K562 (cell line): ENCODE measurements around the gene SLC10A3. TPM values are rescaled to one million over a fixed set of nuclear protein-coding genes. Genes with fewer than 3 reads are reported as not detected.

ENCODE experiments used
- CBFA2T2 ChIP-seq: fragments of 450-650 bp; conservative IDR thresholded peaks from 2 replicates; pipeline ENCODE4 v1.6.1; 2017; ENCODE audit warnings: mild to moderate bottlenecking
- CBX5 ChIP-seq: IDR thresholded peaks from 2 replicates; pipeline ENCODE4 v1.6.1; 2014; ENCODE audit warnings: low read depth, borderline replicate concordance
- COPS2 ChIP-seq: fragments of 450-650 bp; conservative IDR thresholded peaks from 2 replicates; pipeline ENCODE4 v1.6.1; 2016; ENCODE audit warnings: mild to moderate bottlenecking, moderate library complexity
- FOXO4 ChIP-seq: fragments of 450-650 bp; formaldehyde crosslinking; IDR thresholded peaks from 2 replicates; pipeline ENCODE4 v1.4.0; 2020; ENCODE audit warnings: mild to moderate bottlenecking, moderate library complexity
- GMEB1 ChIP-seq: fragments of 250-450 bp; sonication (Bioruptor Pico); IDR thresholded peaks from 2 replicates; pipeline ENCODE4 v1.4.0; 2020; ENCODE audit warnings: mild to moderate bottlenecking
- HNRNPK ChIP-seq: fragments of 200-400 bp; formaldehyde crosslinking; IDR thresholded peaks from one replicate; pipeline ENCODE4 v1.6.1; 2018; ENCODE audit warnings: mild to moderate bottlenecking, low read depth, low read length; ENCODE audit not compliant: poor library complexity, severe bottlenecking
- MAFG ChIP-seq: fragments of 450-650 bp; conservative IDR thresholded peaks from 2 replicates; pipeline ENCODE4 v1.6.1; 2016; ENCODE audit warnings: missing genetic modification characterization, missing compliant biosample characterization
- MECOM ChIP-seq: fragments of 250-450 bp; sonication (Bioruptor Pico); IDR thresholded peaks from 2 replicates; pipeline ENCODE4 v1.8.0; 2022; ENCODE audit warnings: inconsistent platforms
- PTBP1 ChIP-seq: fragments of 200-400 bp; formaldehyde crosslinking; IDR thresholded peaks from 2 replicates; pipeline ENCODE4 v1.6.1; 2017; ENCODE audit warnings: low read depth, low read length
- RERE ChIP-seq: sonication (generic); formaldehyde crosslinking; IDR thresholded peaks from 2 replicates; pipeline ENCODE4 v1.8.0; 2023; ENCODE audit warnings: missing genetic modification reagents, mild to moderate bottlenecking, borderline replicate concordance
- SIN3A ChIP-seq, 2 experiments: fragments of 150-350 bp in 1 of 2; IDR thresholded peaks; 2 replicates each; pipeline ENCODE4 v1.6.1; 2011 to 2016; ENCODE audit warnings: borderline replicate concordance in 2 of 2, low read depth in 2 of 2, low read length in 2 of 2, mild to moderate bottlenecking in 2 of 2, moderate library complexity in 2 of 2; ENCODE audit not compliant: control insufficient read depth in 1 of 2
- SRSF9 ChIP-seq: fragments of 200-400 bp; formaldehyde crosslinking; IDR thresholded peaks from 2 replicates; pipeline ENCODE4 v1.6.1; 2017; ENCODE audit warnings: low read depth, low read length, borderline replicate concordance
- ZBTB7A ChIP-seq: IDR thresholded peaks from 2 replicates; pipeline ENCODE4 v1.6.1; 2011; ENCODE audit warnings: low read depth, mild to moderate bottlenecking, low read length, moderate library complexity, borderline replicate concordance; ENCODE audit not compliant: control insufficient read depth
- ZNF445 ChIP-seq: fragments of 250-450 bp; sonication (Bioruptor Pico); IDR thresholded peaks from 2 replicates; pipeline ENCODE4 v1.4.0; 2020; ENCODE audit warnings: low read depth, mild to moderate bottlenecking, moderate library complexity
- ZNF57 ChIP-seq: fragments of 450-650 bp; formaldehyde crosslinking; IDR thresholded peaks from 2 replicates; pipeline ENCODE4 v1.4.0; 2020; ENCODE audit warnings: mild to moderate bottlenecking, moderate library complexity
- ZNF717 ChIP-seq: fragments of 250-450 bp; sonication (Bioruptor Pico); IDR thresholded peaks from 2 replicates; pipeline ENCODE4 v1.5.0; 2021
- ZNF740 ChIP-seq, 3 experiments: fragments of 200-800 bp in 1 of 3; sonication (Bioruptor generic) in 1 of 3; sonication (generic) in 1 of 3; formaldehyde crosslinking in 1 of 3; IDR thresholded peaks; 2 replicates each; pipeline versions ENCODE4 v1.6.1 to v1.8.0; 2016 to 2022; ENCODE audit warnings: mild to moderate bottlenecking in 2 of 3, missing compliant biosample characterization in 2 of 3, missing genetic modification characterization in 2 of 3, missing genetic modification reagents in 1 of 3
- polyA plus RNA-seq, 8 experiments: library from polyadenylated mRNA; depleted of rRNA in 4 of 8; stranded (reverse) in 5 of 8; unstranded in 3 of 8; fragments of >200 nt; fragmentation: Nextera tagmentation in 2 of 8; fragmentation: Illumina TruSeq in 1 of 8; extraction: Ambion mirVana in 2 of 8; extraction: Trizol in 1 of 8; gene quantifications; 2 replicates each; pipeline versions ENCODE4 v1.2.1 to v1.2.3, GENCODE V29; 2011 to 2014; ENCODE audit warnings: inconsistent platforms in 1 of 8, missing spikeins in 1 of 8
- total RNA-seq, 7 experiments: library from RNA; depleted of rRNA in 6 of 7; stranded (reverse); fragments of >200 nt in 6 of 7; fragmentation: Illumina TruSeq in 2 of 7; extraction: Trizol in 2 of 7; gene quantifications; 2 replicates each; pipeline versions ENCODE4 v1.2.1 to v1.2.3, GENCODE V29; 2011 to 2021; ENCODE audit warnings: low replicate concordance in 1 of 7

Gene SLC10A3
- total and polyA plus RNA-seq, 9 of the 15 experiments (the other 6 are each of a cell fraction or from before 2014, with no cell fraction given): 5.2 to 30.6 (median 16.7) TPM

- TF ChIP-seq GMEB1 (CRISPR knock-in tag) (no peak), ZNF445 (CRISPR knock-in tag) (no peak), PTBP1 (no peak), SIN3A (IDR thresholded peaks at IDR 0.05; ENCODE audit: borderline replicate concordance in 2 of 2, control insufficient read depth in 1 of 2, low read depth in 2 of 2, low read length in 2 of 2) (no peak), HNRNPK (no peak), CBFA2T2 (no peak), ZNF57 (CRISPR knock-in tag) (no peak), COPS2 (no peak), ZNF740 (CRISPR knock-in tag; IDR thresholded peaks at IDR 0.05) (no peak), ZNF740 (tag; IDR thresholded peaks at IDR 0.05) (no peak), SRSF9 (no peak), ZBTB7A (peak; percentile 18; the same call in 1 of the 2 replicates), CBX5 (no peak; the same call in 1 of the 2 replicates), MAFG (tag) (no peak), MECOM (no peak), ZNF717 (CRISPR knock-in tag) (no peak), FOXO4 (CRISPR knock-in tag) (no peak), RERE (CRISPR knock-in tag) (no peak)
Measured at GRCh38 chrX:154534526-154535322, 44.3 kb upstream of the SLC10A3 start (continued).
